Naive B cell (primary cell): ENCODE data around the gene DCLRE1B. TPM values are rescaled to one million over a fixed set of nuclear protein-coding genes. Genes with fewer than 3 reads are reported as not detected.
"Not testable (repeated sequence)": the region's sequence is repeated elsewhere in the genome, so short reads cannot be mapped to it uniquely, and the experiment has no call there.

ENCODE experiments used
- ATAC-seq, 2 donors: fragments of 150-1000 bp; cut with Tn5 transposase; 2 replicates each; pipeline ENCODE4 v1.10.0; 2021; ENCODE audit warnings: low read depth in 2 of 2, mild to moderate bottlenecking in 2 of 2, moderate library complexity in 2 of 2
- DNase-seq: peaks from one replicate; pipeline ENCODE4 v3.0.0; 2022
- H3K27ac Mint-ChIP-seq, 6 donors: one replicate each; pipeline ENCODE4 v1.8.0; 2020 to 2022; ENCODE audit warnings: mild to moderate bottlenecking in 6 of 6, mixed read lengths in 6 of 6, moderate library complexity in 5 of 6, inconsistent platforms in 2 of 6
- H3K27me3 Mint-ChIP-seq, 3 donors: one replicate each; pipeline ENCODE4 v1.8.0; 2021 to 2022; ENCODE audit warnings: mixed read lengths in 3 of 3, mild to moderate bottlenecking in 1 of 3
- H3K36me3 Mint-ChIP-seq, 2 donors: one replicate each; pipeline ENCODE4 v1.8.0; 2020 to 2022; ENCODE audit warnings: mixed read lengths in 2 of 2, inconsistent platforms in 1 of 2, mild to moderate bottlenecking in 1 of 2
- H3K4me1 Mint-ChIP-seq, 3 donors: one replicate each; pipeline ENCODE4 v1.8.0; 2020 to 2022; ENCODE audit warnings: mixed read lengths in 3 of 3, inconsistent platforms in 1 of 3, mild to moderate bottlenecking in 1 of 3, moderate library complexity in 1 of 3
- H3K4me3 Mint-ChIP-seq, 8 donors: one replicate each; pipeline ENCODE4 v1.8.0; 2020 to 2022; ENCODE audit warnings: mild to moderate bottlenecking in 8 of 8, mixed read lengths in 8 of 8, moderate library complexity in 8 of 8, inconsistent platforms in 2 of 8
- H3K9me3 Mint-ChIP-seq, 7 donors: one replicate each; pipeline ENCODE4 v1.8.0; 2020 to 2022; ENCODE audit warnings: mixed read lengths in 7 of 7, mild to moderate bottlenecking in 5 of 7, inconsistent platforms in 2 of 7, moderate library complexity in 1 of 7
- polyA plus RNA-seq, 6 donors: library from polyadenylated mRNA; unstranded; fragments of 300-500 nt; fragmentation: Illumina TruSeq; gene quantifications; one replicate each; pipeline ENCODE4 v1.2.3, GENCODE V29; 2021; ENCODE audit warnings: low read depth in 6 of 6

The DCLRE1B gene
- polyA plus RNA-seq, 6 donors from 2014 or later = 2.7 to 7.5 (median 5.0) TPM

- peak overlapping the region in 2 of 6 donors; percentile 16 to 52 for H3K27ac Mint-ChIP-seq
- H3K4me1 Mint-ChIP-seq = peaks cover 55 to 70% (median 58%) of the 10 kb centered on the region in 3 donors
- no peaks in the 10 kb centered on the region for H3K27me3 Mint-ChIP-seq
- peaks cover 4 to 7% of the 10 kb centered on the region in 2 donors for H3K36me3 Mint-ChIP-seq
- no peak overlapping the region for H3K4me3 Mint-ChIP-seq
- no peak for ATAC-seq
- no peaks in the 10 kb centered on the region for H3K9me3 Mint-ChIP-seq
- no peak for DNase-seq
These were observed 32.0 kb downstream of the DCLRE1B start for GRCh38 chr1:113937146-113937545.

DNA sequence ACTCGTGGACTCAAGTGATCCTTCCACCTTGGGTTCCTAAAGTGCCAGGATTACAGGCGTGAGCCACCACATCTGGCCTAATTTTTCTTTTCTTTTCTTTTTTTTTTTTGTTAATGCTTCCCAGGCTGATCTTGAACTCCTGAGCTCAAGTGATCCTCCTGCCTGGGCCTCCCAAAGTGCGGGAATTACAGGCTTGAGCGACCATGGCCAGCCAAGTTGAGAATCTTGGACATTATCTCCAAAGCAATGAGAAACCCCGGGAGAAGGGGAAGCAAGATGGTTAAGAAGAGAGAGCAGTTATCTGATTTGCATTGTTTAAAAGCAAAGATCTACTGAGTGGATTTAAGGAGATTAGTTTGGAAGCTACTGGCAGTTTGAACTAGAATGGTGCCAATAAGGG is 33.1 kb downstream of the DCLRE1B start:
- no peak overlapping the region for H3K4me3 Mint-ChIP-seq
- ATAC-seq (no peak), DNase-seq (no peak)
- no peaks in the 10 kb centered on the region for H3K9me3 Mint-ChIP-seq
- no peaks in the 10 kb centered on the region for H3K27me3 Mint-ChIP-seq
- peak overlapping the region in 4 of 6 donors; percentile 16 to 85 (median 78) for H3K27ac Mint-ChIP-seq
- H3K36me3 Mint-ChIP-seq = peaks cover 6 to 12% of the 10 kb centered on the region in 2 donors
- H3K4me1 Mint-ChIP-seq = peaks cover 49 to 59% (median 50%) of the 10 kb centered on the region in 3 donors

DNA sequence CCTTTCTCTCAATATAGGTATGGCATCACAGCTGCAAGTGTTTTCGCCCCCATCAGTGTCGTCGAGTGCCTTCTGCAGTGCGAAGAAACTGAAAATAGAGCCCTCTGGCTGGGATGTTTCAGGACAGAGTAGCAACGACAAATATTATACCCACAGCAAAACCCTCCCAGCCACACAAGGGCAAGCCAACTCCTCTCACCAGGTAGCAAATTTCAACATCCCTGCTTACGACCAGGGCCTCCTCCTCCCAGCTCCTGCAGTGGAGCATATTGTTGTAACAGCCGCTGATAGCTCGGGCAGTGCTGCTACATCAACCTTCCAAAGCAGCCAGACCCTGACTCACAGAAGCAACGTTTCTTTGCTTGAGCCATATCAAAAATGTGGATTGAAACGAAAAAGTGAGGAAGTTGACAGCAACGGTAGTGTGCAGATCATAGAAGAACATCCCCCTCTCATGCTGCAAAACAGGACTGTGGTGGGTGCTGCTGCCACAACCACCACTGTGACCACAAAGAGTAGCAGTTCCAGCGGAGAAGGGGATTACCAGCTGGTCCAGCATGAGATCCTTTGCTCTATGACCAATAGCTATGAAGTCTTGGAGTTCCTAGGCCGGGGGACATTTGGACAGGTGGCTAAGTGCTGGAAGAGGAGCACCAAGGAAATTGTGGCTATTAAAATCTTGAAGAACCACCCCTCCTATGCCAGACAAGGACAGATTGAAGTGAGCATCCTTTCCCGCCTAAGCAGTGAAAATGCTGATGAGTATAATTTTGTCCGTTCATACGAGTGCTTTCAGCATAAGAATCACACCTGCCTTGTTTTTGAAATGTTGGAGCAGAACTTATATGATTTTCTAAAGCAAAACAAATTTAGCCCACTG is 35.5 kb downstream of the DCLRE1B start:
- Mint-ChIP-seq H3K27me3 (no peaks in the 10 kb centered on the region), H3K4me1 (peaks cover 38 to 56% (median 44%) of the 10 kb centered on the region in 3 donors), H3K36me3 (peaks cover 16 to 21% of the 10 kb centered on the region in 2 donors), H3K27ac (peak overlapping the region; percentile 67 to 92 (median 80)), H3K4me3 (peak overlapping the region in 2 of 8 donors; percentile 16 to 57), H3K9me3 (peaks cover 0 to 2% (median 0%) of the 10 kb centered on the region in 7 donors)
- DNase-seq (peak; percentile 13), ATAC-seq (peak; percentile 61 to 63)

DNA sequence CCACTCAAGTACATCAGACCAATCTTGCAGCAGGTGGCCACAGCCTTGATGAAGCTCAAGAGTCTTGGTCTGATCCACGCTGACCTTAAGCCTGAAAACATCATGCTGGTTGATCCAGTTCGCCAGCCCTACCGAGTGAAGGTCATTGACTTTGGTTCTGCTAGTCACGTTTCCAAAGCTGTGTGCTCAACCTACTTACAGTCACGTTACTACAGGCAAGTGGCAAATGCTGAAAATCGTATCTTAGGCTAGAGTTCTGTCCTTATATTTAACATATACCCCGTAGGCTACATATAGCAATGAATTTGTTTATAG is 36.1 kb downstream of the DCLRE1B start:
- Mint-ChIP-seq H3K9me3 (peaks cover 0 to 2% (median 0%) of the 10 kb centered on the region in 7 donors), H3K36me3 (peaks cover 16 to 22% of the 10 kb centered on the region in 2 donors), H3K4me3 (peak overlapping the region in 1 of 8 donors; percentile 57), H3K27me3 (no peaks in the 10 kb centered on the region), H3K27ac (peak overlapping the region; percentile 35 to 88 (median 68)), H3K4me1 (peaks cover 43 to 57% (median 48%) of the 10 kb centered on the region in 3 donors)
- no peak for DNase-seq
- ATAC-seq = no peak

DNA sequence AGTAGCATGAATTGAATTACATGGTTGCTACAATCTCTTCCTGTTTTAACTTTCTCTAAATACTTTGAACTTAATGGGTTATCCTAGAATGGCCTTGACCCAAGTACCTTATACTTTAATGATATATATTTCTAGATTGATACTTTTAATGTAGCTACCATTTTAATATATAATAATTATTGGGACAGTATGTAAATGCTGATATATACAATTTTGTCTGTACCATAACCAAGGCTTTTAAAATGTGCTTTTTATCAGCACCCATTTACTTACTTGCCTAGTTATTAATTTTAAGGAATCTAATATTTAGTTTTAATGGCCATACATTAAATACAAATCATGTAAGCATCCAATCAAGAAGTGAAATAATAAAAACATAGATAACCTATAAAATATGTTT is 37.4 kb downstream of the DCLRE1B start:
- H3K27me3 Mint-ChIP-seq = no peaks in the 10 kb centered on the region
- H3K9me3 Mint-ChIP-seq = peaks cover 0 to 2% (median 0%) of the 10 kb centered on the region in 7 donors
- H3K4me1 Mint-ChIP-seq = peaks cover 51 to 61% (median 53%) of the 10 kb centered on the region in 3 donors
- ATAC-seq (no peak), DNase-seq (no peak)
- peak overlapping the region in 1 of 6 donors; percentile 53 for H3K27ac Mint-ChIP-seq
- no peak overlapping the region for H3K4me3 Mint-ChIP-seq
- H3K36me3 Mint-ChIP-seq = peaks cover 16 to 22% of the 10 kb centered on the region in 2 donors

GRCh38 chr1:113943028-113943811 is 38.1 kb downstream of the DCLRE1B start:
- H3K4me3 Mint-ChIP-seq = no peak overlapping the region
- no peak overlapping the region for H3K27ac Mint-ChIP-seq
- peaks cover 51 to 61% (median 51%) of the 10 kb centered on the region in 3 donors for H3K4me1 Mint-ChIP-seq
- peaks cover 0 to 2% (median 0%) of the 10 kb centered on the region in 7 donors for H3K9me3 Mint-ChIP-seq
- no peak for DNase-seq
- H3K27me3 Mint-ChIP-seq = no peaks in the 10 kb centered on the region
- H3K36me3 Mint-ChIP-seq = peaks cover 16 to 22% of the 10 kb centered on the region in 2 donors
- no peak for ATAC-seq

DNA sequence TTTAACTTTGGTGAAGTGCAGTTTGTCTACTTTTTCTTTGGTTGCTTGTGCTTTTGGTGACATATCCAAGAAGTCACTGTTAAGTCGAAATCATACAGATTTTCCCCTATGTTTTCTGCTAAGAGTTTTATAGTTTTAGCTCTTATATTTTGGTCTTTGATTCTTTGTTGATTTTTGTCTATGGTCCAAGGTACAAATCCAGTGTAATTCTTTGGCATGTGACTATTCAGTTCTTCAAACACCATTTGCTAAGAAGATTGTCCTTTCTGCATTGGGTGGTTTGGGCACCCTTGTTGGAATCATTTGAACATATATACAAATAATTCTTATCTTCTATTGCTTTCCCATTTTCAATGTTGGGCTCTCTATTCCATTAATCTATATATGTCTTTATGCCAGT is 40.2 kb downstream of the DCLRE1B start:
- Mint-ChIP-seq H3K27ac (no peak overlapping the region), H3K4me3 (no peak overlapping the region), H3K9me3 (peaks cover 0 to 2% (median 0%) of the 10 kb centered on the region in 7 donors), H3K27me3 (no peaks in the 10 kb centered on the region), H3K4me1 (peaks cover 31 to 53% (median 34%) of the 10 kb centered on the region in 3 donors), H3K36me3 (peaks cover 16 to 20% of the 10 kb centered on the region in 2 donors)
- ATAC-seq = no peak
- no peak for DNase-seq

DNA sequence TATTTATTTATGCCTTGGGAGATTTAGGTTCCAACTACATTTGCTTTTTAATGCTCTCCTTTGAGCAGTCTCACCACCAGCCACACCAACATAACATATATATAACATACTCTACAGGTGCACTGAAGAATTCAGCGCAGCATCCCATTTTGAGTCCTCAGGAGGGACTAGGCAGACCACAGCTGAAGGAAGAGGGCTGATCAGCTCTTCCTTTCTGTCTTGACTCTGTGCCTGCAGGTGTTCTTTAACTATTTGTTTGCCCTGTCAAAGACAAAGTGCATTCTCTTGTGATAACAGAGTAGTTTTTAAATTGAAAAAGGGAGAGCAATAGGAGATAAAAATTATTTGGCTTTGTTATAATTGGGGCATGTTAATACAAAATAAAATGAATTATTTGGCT is 41.0 kb downstream of the DCLRE1B start:
- peaks cover 0 to 2% (median 0%) of the 10 kb centered on the region in 7 donors for H3K9me3 Mint-ChIP-seq
- H3K27ac Mint-ChIP-seq = peak overlapping the region in 5 of 6 donors; percentile 18 to 87 (median 78)
- peak overlapping the region in 4 of 8 donors; percentile 7 to 48 (median 34) for H3K4me3 Mint-ChIP-seq
- peaks cover 12 to 15% of the 10 kb centered on the region in 2 donors for H3K36me3 Mint-ChIP-seq
- no peaks in the 10 kb centered on the region for H3K27me3 Mint-ChIP-seq
- ATAC-seq = peak; percentile 55 to 57
- H3K4me1 Mint-ChIP-seq = peaks cover 25 to 45% (median 29%) of the 10 kb centered on the region in 3 donors
- no peak for DNase-seq

DNA sequence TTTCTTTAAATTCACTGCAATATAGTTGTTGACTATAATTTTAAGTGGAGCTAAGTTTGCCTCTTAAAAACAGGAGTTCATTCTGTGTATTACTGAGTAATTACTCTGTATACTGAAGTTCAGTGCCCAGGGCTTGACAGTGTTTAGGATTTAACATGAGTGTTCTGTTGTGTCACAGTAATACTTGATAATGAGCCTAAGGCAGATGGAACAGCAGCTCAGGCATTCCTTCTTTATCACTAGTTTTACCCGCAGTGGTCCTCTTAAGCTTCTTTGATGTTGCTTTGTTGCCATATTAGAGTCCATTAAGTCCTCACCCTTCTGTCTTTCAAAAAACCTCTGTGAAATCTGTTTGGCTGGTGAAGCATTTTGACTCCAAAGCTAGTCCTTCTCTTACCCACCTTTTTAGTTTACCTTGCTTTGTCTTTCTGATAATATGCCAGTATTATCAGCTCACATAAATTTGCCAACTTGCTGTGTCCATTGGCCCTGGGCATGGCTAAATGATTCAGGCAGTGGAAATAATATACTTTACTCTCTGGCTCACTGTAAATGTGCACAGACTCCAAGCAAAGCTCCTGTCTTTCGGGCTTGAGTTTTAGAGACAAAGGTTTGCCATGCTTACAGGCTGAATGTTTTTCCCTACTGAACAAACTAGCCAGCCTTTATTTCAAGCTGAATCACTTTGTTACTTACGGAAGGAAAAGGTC is 41.7 kb downstream of the DCLRE1B start:
- ATAC-seq (no peak), DNase-seq (no peak)
- peaks cover 0 to 2% (median 0%) of the 10 kb centered on the region in 7 donors for H3K9me3 Mint-ChIP-seq
- H3K4me1 Mint-ChIP-seq = peaks cover 25 to 45% (median 29%) of the 10 kb centered on the region in 3 donors
- H3K27me3 Mint-ChIP-seq = no peaks in the 10 kb centered on the region
- peak overlapping the region in 2 of 8 donors; percentile 2 to 31 for H3K4me3 Mint-ChIP-seq
- H3K27ac Mint-ChIP-seq = peak overlapping the region; percentile 24 to 87 (median 58)
- H3K36me3 Mint-ChIP-seq = peaks cover 12 to 15% of the 10 kb centered on the region in 2 donors

- Mint-ChIP-seq H3K9me3 (peaks cover 0 to 2% (median 0%) of the 10 kb centered on the region in 7 donors), H3K27me3 (no peaks in the 10 kb centered on the region), H3K4me3 (peak overlapping the region in 2 of 8 donors; percentile 2 to 31), H3K4me1 (peaks cover 25 to 45% (median 29%) of the 10 kb centered on the region in 3 donors), H3K27ac (peak overlapping the region; percentile 24 to 80 (median 36)), H3K36me3 (peaks cover 12 to 15% of the 10 kb centered on the region in 2 donors)
- ATAC-seq = no peak
- no peak for DNase-seq
These were observed 42.4 kb downstream of the DCLRE1B start for GRCh38 chr1:113947388-113948107.

- H3K27me3 Mint-ChIP-seq, ATAC-seq, H3K9me3 Mint-ChIP-seq, DNase-seq, H3K4me3 Mint-ChIP-seq: not testable (repeated sequence)
- Mint-ChIP-seq H3K27ac (peak overlapping the region in 5 of 6 donors; percentile 18 to 54 (median 26)), H3K4me1 (peaks cover 25 to 45% (median 26%) of the 10 kb centered on the region in 3 donors), H3K36me3 (peaks cover 11% of the 10 kb centered on the region in 2 donors)
These were observed 43.0 kb downstream of the DCLRE1B start for GRCh38 chr1:113948151-113948550.

GRCh38 chr1:113949007-113949406 is 43.9 kb downstream of the DCLRE1B start:
- H3K36me3 Mint-ChIP-seq = peaks cover 7 to 8% of the 10 kb centered on the region in 2 donors
- no peak overlapping the region for H3K4me3 Mint-ChIP-seq
- peak overlapping the region in 3 of 6 donors; percentile 4 to 32 (median 14) for H3K27ac Mint-ChIP-seq
- DNase-seq (no peak), ATAC-seq (no peak)
- H3K27me3 Mint-ChIP-seq = no peaks in the 10 kb centered on the region
- peaks cover 0 to 2% (median 0%) of the 10 kb centered on the region in 7 donors for H3K9me3 Mint-ChIP-seq
- H3K4me1 Mint-ChIP-seq = peaks cover 24 to 45% (median 25%) of the 10 kb centered on the region in 3 donors
